Neural cell (in vitro differentiated cells): Measurements from ENCODE around the gene ARHGAP42.

Experiments used
- CTCF ChIP-seq: fragments of 450-650 bp; IDR thresholded peaks from 2 replicates; pipeline ENCODE4 v1.5.1; 2014; ENCODE audit warnings: antibody characterized with exemption, mild to moderate bottlenecking, moderate library complexity; ENCODE audit not compliant: poor library complexity, severe bottlenecking
- EP300 ChIP-seq: fragments of 450-650 bp; conservative IDR thresholded peaks from 2 replicates; pipeline ENCODE4 v1.6.1; 2014; ENCODE audit warnings: antibody characterized with exemption, mild to moderate bottlenecking, moderate library complexity; ENCODE audit not compliant: poor library complexity, severe bottlenecking
- EZH2 ChIP-seq: fragments of 200-600, 300-800 bp; shearing (Covaris generic), sonication (generic); IDR thresholded peaks from 2 replicates; pipeline ENCODE4 v1.6.1; 2014; ENCODE audit warnings: antibody characterized with exemption, low read length, borderline replicate concordance, mild to moderate bottlenecking; ENCODE audit not compliant: insufficient read depth, poor library complexity, severe bottlenecking
- POLR2AphosphoS5 ChIP-seq: IDR thresholded peaks from 2 replicates; pipeline ENCODE4 v1.6.1; 2012
- RAD21 ChIP-seq: fragments of 450-650 bp; conservative IDR thresholded peaks from 2 replicates; pipeline ENCODE4 v1.6.1; 2014; ENCODE audit warnings: antibody characterized with exemption, mild to moderate bottlenecking, moderate library complexity
- REST ChIP-seq: IDR thresholded peaks from 2 replicates; pipeline ENCODE4 v1.6.1; 2012; ENCODE audit warnings: borderline replicate concordance
- SMC3 ChIP-seq: fragments of 450-650 bp; conservative IDR thresholded peaks from 2 replicates; pipeline ENCODE4 v1.6.1; 2014; ENCODE audit warnings: antibody characterized with exemption, mild to moderate bottlenecking, moderate library complexity; ENCODE audit not compliant: poor library complexity
- TAF1 ChIP-seq: IDR thresholded peaks from 2 replicates; pipeline ENCODE4 v1.6.1; 2012; ENCODE audit warnings: low read depth

GRCh38 chr11:100835854-100836253, 148.8 kb downstream of the ARHGAP42 start:
- no peak for TF ChIP-seq CTCF
- TF ChIP-seq POLR2AphosphoS5: no peak
- no peak for TF ChIP-seq EP300
- TF ChIP-seq TAF1: no peak
- no peak for TF ChIP-seq REST
- TF ChIP-seq SMC3: no peak
- no peak for TF ChIP-seq EZH2
- no peak for TF ChIP-seq RAD21
